Fibroblast of villous mesenchyme (primary cell): ENCODE data around the gene CCDC87. TPM values are rescaled to one million over a fixed set of nuclear protein-coding genes. Genes with fewer than 3 reads are reported as not detected.
"Not testable (repeated sequence)": the region's sequence is repeated elsewhere in the genome, so short reads cannot be mapped to it uniquely, and the experiment has no call there.

Source experiments
- DNase-seq: peaks from one replicate; pipeline ENCODE4 v3.0.0-alpha.2; 2010; ENCODE audit warnings: low read depth
- H3K4me3 ChIP-seq: 2 replicates; pipeline ENCODE4 v1.5.1; 2011; ENCODE audit warnings: low read depth, mild to moderate bottlenecking, low read length
- CTCF ChIP-seq: IDR thresholded peaks from 2 replicates; pipeline ENCODE4 v1.5.1; 2012; ENCODE audit warnings: low read depth, mild to moderate bottlenecking, low read length; ENCODE audit not compliant: insufficient read depth
- total RNA-seq: library from RNA; depleted of rRNA; stranded (reverse); fragments of >200 nt; gene quantifications from 2 replicates; pipeline ENCODE4 v1.2.3, GENCODE V29; 2012

CCDC87 gene
- total RNA-seq, 1 donor, result 0.43 TPM

DNA sequence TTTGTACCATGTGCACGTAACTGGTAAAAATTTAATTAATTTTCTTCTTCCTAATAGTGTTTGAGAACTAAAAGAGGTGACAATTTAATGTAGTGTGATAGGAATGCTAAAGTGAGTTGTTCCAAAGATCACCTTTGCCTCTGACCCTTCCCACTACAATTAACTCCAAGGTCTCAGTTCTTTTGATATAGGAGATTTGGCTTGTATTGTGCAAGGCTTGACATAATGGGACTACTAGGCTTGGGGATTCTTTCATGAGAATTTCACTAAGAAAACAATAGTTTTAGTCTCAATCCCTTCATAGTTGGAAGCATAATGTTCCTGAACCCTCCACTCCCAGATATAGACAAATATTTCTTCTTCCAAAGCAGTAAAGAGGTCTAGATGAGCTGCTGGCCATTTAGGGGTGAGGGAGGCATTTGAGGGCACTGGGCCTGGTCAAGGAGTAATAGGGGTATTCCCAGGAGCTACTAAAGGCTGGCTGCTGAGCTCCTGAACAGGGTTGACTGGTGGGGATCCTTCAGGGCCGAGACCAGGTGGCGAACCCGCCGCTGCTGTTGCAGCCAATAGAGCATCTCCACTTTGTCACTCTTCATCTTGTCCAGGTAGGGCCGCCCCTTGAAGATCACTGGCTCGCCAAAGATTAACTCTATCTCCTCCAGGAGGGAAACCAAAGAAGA lies 2.7 kb downstream of the CCDC87 start:
- no peak for DNase-seq
- TF ChIP-seq CTCF, result no peak
- no peak overlapping the region for H3K4me3 ChIP-seq

GRCh38 chr11:66589315-66589714 lies 3.5 kb downstream of the CCDC87 start:
- DNase-seq, H3K4me3 ChIP-seq: not testable (repeated sequence)

DNA sequence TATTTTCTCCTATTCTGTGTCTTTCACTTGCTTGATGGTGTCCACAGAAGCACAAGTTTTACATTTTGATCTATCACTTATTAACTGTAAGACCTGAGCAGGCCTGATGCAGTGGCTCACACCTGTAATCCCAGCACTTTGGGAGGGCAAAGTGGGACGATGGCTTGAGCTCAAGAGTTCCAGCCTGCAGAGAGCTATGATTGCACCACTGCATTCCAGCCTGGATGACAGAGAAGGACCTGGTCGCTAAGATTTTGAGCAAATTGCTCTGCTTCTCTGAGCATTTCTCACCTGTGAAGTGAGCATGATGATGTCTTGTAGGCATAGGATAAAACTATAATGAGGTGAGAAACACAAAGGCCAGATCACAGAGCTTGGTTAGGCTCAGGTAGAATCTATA lies 6.7 kb downstream of the CCDC87 start:
- DNase-seq, result no peak
- no peak for TF ChIP-seq CTCF
- no peak overlapping the region for H3K4me3 ChIP-seq

GRCh38 chr11:66585447-66585846 lies 7.4 kb downstream of the CCDC87 start:
- H3K4me3 ChIP-seq, DNase-seq: not testable (repeated sequence)

- not testable (repeated sequence) for DNase-seq, H3K4me3 ChIP-seq
These were observed 10.2 kb downstream of the CCDC87 start for GRCh38 chr11:66582565-66583147.

GRCh38 chr11:66581261-66581660 lies 11.6 kb downstream of the CCDC87 start:
- no peak for TF ChIP-seq CTCF
- DNase-seq, result no peak
- H3K4me3 ChIP-seq, result no peak overlapping the region

DNA sequence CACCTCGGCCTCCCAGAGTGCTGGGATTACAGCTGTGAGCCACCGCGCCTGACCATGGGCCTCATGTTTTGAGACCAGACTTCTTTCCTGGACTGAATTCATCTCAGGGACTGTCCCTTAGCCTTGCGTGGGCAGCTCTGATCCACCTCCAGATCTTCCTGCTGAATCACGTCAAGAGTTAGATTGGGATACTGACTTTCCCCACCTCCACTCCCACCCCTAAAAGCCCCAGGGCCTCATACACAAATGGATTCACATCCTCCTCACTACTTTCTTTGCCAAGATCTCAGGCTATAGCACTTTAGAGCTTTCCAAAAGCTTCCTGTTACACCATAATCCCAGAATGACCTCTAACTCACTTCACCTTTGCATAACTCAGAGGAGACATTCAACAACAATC lies 12.1 kb downstream of the CCDC87 start:
- DNase-seq, result peak; percentile 47
- TF ChIP-seq CTCF, result no peak
- no peak overlapping the region for H3K4me3 ChIP-seq

DNA sequence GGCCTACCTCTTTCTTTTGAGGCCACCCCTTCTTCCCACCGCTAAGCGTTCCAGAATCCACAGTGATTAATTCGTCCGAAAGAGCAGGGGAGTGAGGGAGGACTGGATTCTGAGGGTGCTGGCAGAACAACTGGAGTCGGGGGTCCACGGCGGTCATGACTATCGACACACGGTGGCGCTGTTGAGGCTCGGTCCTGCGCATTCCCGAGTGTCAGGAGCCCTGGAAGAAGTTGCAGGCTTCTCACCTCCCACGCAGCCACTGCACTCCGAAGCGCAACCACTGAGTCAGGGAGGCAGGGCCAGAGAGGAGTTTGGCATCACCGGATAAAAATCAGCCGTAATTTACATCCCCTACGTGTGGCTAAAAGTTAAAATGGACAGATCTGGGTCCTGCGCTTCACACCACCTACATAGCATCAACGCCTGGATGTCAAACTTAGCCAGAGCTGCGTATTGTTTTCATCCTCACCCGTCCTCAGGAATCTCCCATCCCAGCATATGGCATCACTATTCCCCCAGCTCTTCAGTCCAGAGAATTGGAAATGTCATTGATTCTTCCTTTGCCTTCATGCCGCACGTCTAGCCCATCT lies 13.8 kb downstream of the CCDC87 start:
- peak; percentile 75 for DNase-seq
- peak; percentile 84 for TF ChIP-seq CTCF
- H3K4me3 ChIP-seq, result no peak overlapping the region
